K562 (cell line): ENCODE measurements around the gene AP1M1.

Source experiments
- ATF6 ChIP-seq: sonication (generic); formaldehyde crosslinking; IDR thresholded peaks from 2 replicates; pipeline ENCODE4 v1.4.0; 2020; ENCODE audit warnings: mild to moderate bottlenecking, missing genetic modification reagents
- CBX3 ChIP-seq, 2 experiments: IDR thresholded peaks; 1 replicate in 1 of 2; 2 replicates in 1 of 2; pipeline ENCODE4 v1.6.1; 2012; ENCODE audit warnings: inconsistent platforms in 2 of 2, low read length in 2 of 2, borderline replicate concordance in 1 of 2, control low read depth in 1 of 2
- CTCF ChIP-seq, 3 experiments: IDR thresholded peaks in 2 of 3; conservative IDR thresholded peaks in 1 of 3; 2 replicates each; pipeline ENCODE4 v1.5.1; 2011 to 2012; ENCODE audit warnings: low read length in 3 of 3, mild to moderate bottlenecking in 3 of 3, control low read depth in 2 of 3, improper control_type of control experiment in 1 of 3, inconsistent platforms in 1 of 3, low read depth in 1 of 3, mixed read lengths in 1 of 3, moderate library complexity in 1 of 3; ENCODE audit not compliant: insufficient read depth in 2 of 3
- CUX1 ChIP-seq: fragments of 200-800 bp; sonication (Bioruptor generic); IDR thresholded peaks from 2 replicates; pipeline ENCODE4 v1.6.1; 2016; ENCODE audit warnings: missing genetic modification characterization, missing compliant biosample characterization
- EP300 ChIP-seq: IDR thresholded peaks from 2 replicates; pipeline ENCODE4 v1.6.1; 2012; ENCODE audit warnings: low read length, improper control_type of control experiment
- GABPA ChIP-seq: fragments of 200-800 bp; sonication (Bioruptor generic); conservative IDR thresholded peaks from 2 replicates; pipeline ENCODE4 v1.6.1; 2016; ENCODE audit warnings: low read depth, missing genetic modification characterization, missing compliant biosample characterization
- KLF1 ChIP-seq: fragments of 450-650 bp; IDR thresholded peaks from 2 replicates; pipeline ENCODE4 v1.6.1; 2016; ENCODE audit warnings: missing genetic modification characterization, missing compliant biosample characterization
- MAFK ChIP-seq: IDR thresholded peaks from 2 replicates; pipeline ENCODE4 v1.6.1; 2011; ENCODE audit warnings: low read length, improper control_type of control experiment
- MAZ ChIP-seq, 2 experiments: fragments of 450-650 bp in 1 of 2; sonication (generic) in 1 of 2; formaldehyde crosslinking; IDR thresholded peaks in 1 of 2; conservative IDR thresholded peaks in 1 of 2; 2 replicates each; pipeline versions ENCODE4 v1.4.0 to v1.5.0; 2020; ENCODE audit warnings: mild to moderate bottlenecking in 1 of 2, missing genetic modification reagents in 1 of 2
- REST ChIP-seq, 2 experiments: fragments of 450-650 bp; formaldehyde crosslinking in 1 of 2; IDR thresholded peaks; 2 replicates each; pipeline versions ENCODE4 v1.4.0 to v1.6.1; 2014 to 2020; ENCODE audit warnings: mild to moderate bottlenecking in 2 of 2, borderline replicate concordance in 1 of 2, low read depth in 1 of 2
- ZFX ChIP-seq: sonication (generic); formaldehyde crosslinking; IDR thresholded peaks from 2 replicates; pipeline ENCODE4 v1.8.0; 2022; ENCODE audit warnings: mild to moderate bottlenecking, missing genetic modification reagents, moderate library complexity
- ZNF3 ChIP-seq: fragments of 250-450 bp; sonication (Bioruptor Pico); IDR thresholded peaks from 2 replicates; pipeline ENCODE4 v1.5.0; 2021; ENCODE audit warnings: mild to moderate bottlenecking, moderate library complexity

GRCh38 chr19:16206046-16206605, 8.4 kb downstream of the AP1M1 start:
- TF ChIP-seq ATF6 (CRISPR knock-in tag) (no peak), CTCF (IDR thresholded peaks at IDR 0.05 in 2 of 3, conservative IDR thresholded peaks at IDR 0.05 in 1 of 3; ENCODE audit: insufficient read depth in 2 of 3, low read depth in 1 of 3, low read length in 3 of 3) (no peak), ZNF3 (CRISPR knock-in tag) (no peak), KLF1 (no peak), MAZ (CRISPR knock-in tag; conservative IDR thresholded peaks at IDR 0.05 in 1 of 2, IDR thresholded peaks at IDR 0.05 in 1 of 2) (no peak), GABPA (tag) (no peak), MAFK (no peak), EP300 (no peak), CUX1 (CRISPR knock-in tag) (no peak), ZFX (CRISPR knock-in tag) (no peak), CBX3 (IDR thresholded peaks at IDR 0.05; ENCODE audit: borderline replicate concordance in 1 of 2, low read length in 2 of 2) (no peak), REST (IDR thresholded peaks at IDR 0.05; ENCODE audit: borderline replicate concordance) (no peak), REST (CRISPR knock-in tag; IDR thresholded peaks at IDR 0.05; ENCODE audit: low read depth) (no peak)
